GM12891 (cell line): Measurements from ENCODE around the gene ALK.

ENCODE experiments used
- POLR2A ChIP-seq: IDR thresholded peaks from 2 replicates; pipeline ENCODE4 v1.6.1; 2011; ENCODE audit warnings: low read depth, low read length, control low read depth
- POLR2AphosphoS5 ChIP-seq: IDR thresholded peaks from 2 replicates; pipeline ENCODE4 v1.6.1; 2011; ENCODE audit warnings: low read depth, low read length, control low read depth
- SPI1 ChIP-seq: IDR thresholded peaks from 2 replicates; pipeline ENCODE4 v1.6.1; 2011; ENCODE audit warnings: low read depth, low read length, control low read depth
- TAF1 ChIP-seq: IDR thresholded peaks from 2 replicates; pipeline ENCODE4 v1.6.1; 2011; ENCODE audit warnings: low read depth, low read length, control low read depth

DNA sequence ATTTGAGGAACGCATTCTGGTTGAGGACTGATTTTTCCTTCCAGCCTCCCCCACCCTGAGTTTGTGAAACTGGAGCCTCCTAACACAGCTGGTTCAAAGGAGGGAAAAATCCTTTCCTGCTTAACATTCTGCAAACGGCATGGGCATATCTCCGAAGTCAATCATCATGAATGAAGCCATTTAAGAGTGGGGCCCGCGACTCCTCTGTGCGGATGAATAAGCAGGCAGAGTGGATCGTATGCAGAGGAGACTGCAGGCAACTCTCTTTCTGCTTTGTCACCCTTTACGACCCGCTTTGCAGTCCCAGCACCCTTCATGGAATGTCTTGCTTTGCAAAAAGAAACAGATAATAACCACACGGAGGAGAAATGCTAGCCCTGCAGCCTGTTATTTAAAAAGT lies 500.9 kb downstream of the ALK start:
- TF ChIP-seq POLR2AphosphoS5 (no peak), POLR2A (no peak), TAF1 (no peak), SPI1 (no peak)
